ENCODE measurements around the gene FKBP2.

DNA sequence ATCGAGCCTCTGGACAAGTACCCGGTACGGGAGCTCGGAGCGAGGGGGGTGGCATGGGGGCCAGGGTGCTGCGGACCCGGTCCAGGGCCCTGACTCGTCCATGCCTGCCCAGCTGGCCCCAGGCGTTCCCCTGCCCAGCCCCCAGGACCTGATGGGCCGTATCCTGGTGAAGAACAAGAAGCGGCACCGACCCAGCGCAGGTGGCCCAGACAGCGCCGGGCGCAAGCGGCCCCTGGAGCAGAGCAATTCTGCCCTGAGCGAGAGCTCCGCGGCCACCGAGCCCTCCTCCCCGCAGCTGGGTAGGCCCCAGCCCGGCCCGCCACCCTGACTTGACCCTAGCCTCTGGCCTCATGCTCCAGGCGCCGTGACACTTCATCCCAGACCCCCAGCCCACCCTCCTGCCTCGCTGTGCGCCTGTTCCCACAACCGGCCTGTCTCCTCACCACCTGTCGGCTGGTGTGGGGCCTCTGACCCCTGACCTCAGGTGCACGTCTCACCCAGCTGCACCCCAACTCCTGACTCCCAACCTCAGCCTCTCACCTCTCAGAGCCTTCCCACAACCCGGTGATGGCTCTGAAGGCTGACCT is 18.1 kb downstream of the FKBP2 start:
- TF ChIP-seq, protein P1, sequence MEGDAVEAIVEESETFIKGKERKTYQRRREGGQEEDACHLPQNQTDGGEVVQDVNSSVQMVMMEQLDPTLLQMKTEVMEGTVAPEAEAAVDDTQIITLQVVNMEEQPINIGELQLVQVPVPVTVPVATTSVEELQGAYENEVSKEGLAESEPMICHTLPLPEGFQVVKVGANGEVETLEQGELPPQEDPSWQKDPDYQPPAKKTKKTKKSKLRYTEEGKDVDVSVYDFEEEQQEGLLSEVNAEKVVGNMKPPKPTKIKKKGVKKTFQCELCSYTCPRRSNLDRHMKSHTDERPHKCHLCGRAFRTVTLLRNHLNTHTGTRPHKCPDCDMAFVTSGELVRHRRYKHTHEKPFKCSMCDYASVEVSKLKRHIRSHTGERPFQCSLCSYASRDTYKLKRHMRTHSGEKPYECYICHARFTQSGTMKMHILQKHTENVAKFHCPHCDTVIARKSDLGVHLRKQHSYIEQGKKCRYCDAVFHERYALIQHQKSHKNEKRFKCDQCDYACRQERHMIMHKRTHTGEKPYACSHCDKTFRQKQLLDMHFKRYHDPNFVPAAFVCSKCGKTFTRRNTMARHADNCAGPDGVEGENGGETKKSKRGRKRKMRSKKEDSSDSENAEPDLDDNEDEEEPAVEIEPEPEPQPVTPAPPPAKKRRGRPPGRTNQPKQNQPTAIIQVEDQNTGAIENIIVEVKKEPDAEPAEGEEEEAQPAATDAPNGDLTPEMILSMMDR (IDR thresholded peaks at IDR 0.05; ENCODE audit: insufficient read depth, low read depth, low read length): no peak
- no peak for TF ChIP-seq EZH2 (IDR thresholded peaks at IDR 0.05; ENCODE audit: insufficient read depth, low read length)
